ENCODE measurements around the gene CRTC2. TPM values are rescaled to one million over a fixed set of nuclear protein-coding genes. Genes with fewer than 3 reads are reported as not detected.

Gene CRTC2
- total and polyA plus RNA-seq, 9 of the 15 experiments (the other 6 are each of a cell fraction or from before 2014, with no cell fraction given): 2.7 to 26.4 (median 10.2) TPM

GRCh38 chr1:153958111-153958960, at the start of gene CRTC2 (continued):
- no peak for TF ChIP-seq ZHX1 (conservative IDR thresholded peaks at IDR 0.05; ENCODE audit: low read length)
- no peak; the same call in 1 of the 2 replicates for TF ChIP-seq DPF2 (IDR thresholded peaks at IDR 0.05)
- TF ChIP-seq GATA2 (CRISPR knock-in tag; IDR thresholded peaks at IDR 0.05): no peak
- peak; percentile 74 for TF ChIP-seq POLR2A (conservative IDR thresholded peaks at IDR 0.05)
- peak; percentile 81 for TF ChIP-seq TFAP4 (CRISPR knock-in tag; IDR thresholded peaks at IDR 0.05; ENCODE audit: borderline replicate concordance)
- peak; percentile 61 for TF ChIP-seq RBM22 (IDR thresholded peaks at IDR 0.05; ENCODE audit: low read depth, low read length, poor library complexity, severe bottlenecking)
- peak; percentile 80 for TF ChIP-seq BCL6 (CRISPR knock-in tag; IDR thresholded peaks at IDR 0.05)
- no peak for TF ChIP-seq ATF6 (CRISPR knock-in tag; IDR thresholded peaks at IDR 0.05)
- peak; percentile 43; the same call in 1 of the 2 replicates for TF ChIP-seq BCOR (IDR thresholded peaks at IDR 0.05)
- no peak for TF ChIP-seq NR2F6 (CRISPR knock-in tag; IDR thresholded peaks at IDR 0.05)
- TF ChIP-seq CREB3 (tag; conservative IDR thresholded peaks at IDR 0.05; ENCODE audit: low read depth): peak; percentile 84; the same call in 1 of the 2 replicates
- no peak for TF ChIP-seq NCOA2 (IDR thresholded peaks at IDR 0.05; ENCODE audit: partially characterized antibody in 2 of 2)
- TF ChIP-seq NR4A1 (CRISPR knock-in tag; IDR thresholded peaks at IDR 0.05): no peak
- peak; percentile 89 for TF ChIP-seq NR4A1 (tag; IDR thresholded peaks at IDR 0.05)
- peak; percentile 37; the same call in 1 of the 2 replicates for TF ChIP-seq MAFK (IDR thresholded peaks at IDR 0.05; ENCODE audit: low read length)
- TF ChIP-seq ID3 (CRISPR knock-in tag; IDR thresholded peaks at IDR 0.05): no peak
- peak; percentile 71 for TF ChIP-seq ID3 (tag; IDR thresholded peaks at IDR 0.05)
- TF ChIP-seq NFIC (IDR thresholded peaks at IDR 0.05): no peak; the same call in 1 of the 2 replicates
- no peak for TF ChIP-seq NUFIP1 (IDR thresholded peaks at IDR 0.05; ENCODE audit: partially characterized antibody)
- TF ChIP-seq HLTF (IDR thresholded peaks at IDR 0.05): 0 out of 2 replicates have a peak, but pooled peaks have one; percentile 53
- peak; percentile 53 for TF ChIP-seq CCNT2 (IDR thresholded peaks at IDR 0.05; ENCODE audit: borderline replicate concordance, extremely low read depth, insufficient read length, low read depth, low read length)
- no peak for TF ChIP-seq ZNF785 (CRISPR knock-in tag; IDR thresholded peaks at IDR 0.05)

Data from K562 (cell line).